ENCODE measurements around the gene TASP1. TPM values are rescaled to one million over a fixed set of nuclear protein-coding genes. Genes with fewer than 3 reads are reported as not detected.
"Not testable (repeated sequence)": the region's sequence is repeated elsewhere in the genome, so short reads cannot be mapped to it uniquely, and the experiment has no call there.

Gene TASP1
- total RNA-seq, 1 donor from 2014 or later = 7.7 TPM

DNA sequence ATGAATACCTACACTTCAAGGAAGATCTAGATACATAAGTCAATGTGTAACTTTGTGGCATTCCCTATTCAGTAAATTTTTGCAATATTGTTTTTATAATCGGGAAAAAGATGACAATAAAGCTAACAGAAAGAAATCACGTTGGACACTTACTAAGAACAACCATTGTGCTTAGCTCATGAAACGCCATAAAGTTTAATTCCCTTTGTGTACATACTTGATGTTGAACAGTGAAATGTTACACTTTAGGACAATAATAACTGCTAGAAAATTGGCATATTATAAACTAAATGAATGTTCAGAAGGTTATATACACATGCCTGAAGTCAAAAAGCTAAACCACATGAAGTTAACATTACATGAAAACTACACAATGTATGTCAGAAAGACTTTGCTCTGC, 153.2 kb downstream of the TASP1 start:
- no peak for DNase-seq (ENCODE audit: low read depth, low spot score)
- peaks cover 6% of the 10 kb centered on the region for H3K9me3 Mint-ChIP-seq
- no peaks in the 10 kb centered on the region for H3K4me1 Mint-ChIP-seq
- no peak overlapping the region for H3K27ac Mint-ChIP-seq (ENCODE audit: unreplicated experiment)
- no peaks in the 10 kb centered on the region for H3K27me3 Mint-ChIP-seq (ENCODE audit: low read depth)
- peaks cover 19% of the 10 kb centered on the region for H3K36me3 Mint-ChIP-seq (ENCODE audit: low read depth)
- no peak overlapping the region for H3K4me3 Mint-ChIP-seq
- TF ChIP-seq, protein P1, sequence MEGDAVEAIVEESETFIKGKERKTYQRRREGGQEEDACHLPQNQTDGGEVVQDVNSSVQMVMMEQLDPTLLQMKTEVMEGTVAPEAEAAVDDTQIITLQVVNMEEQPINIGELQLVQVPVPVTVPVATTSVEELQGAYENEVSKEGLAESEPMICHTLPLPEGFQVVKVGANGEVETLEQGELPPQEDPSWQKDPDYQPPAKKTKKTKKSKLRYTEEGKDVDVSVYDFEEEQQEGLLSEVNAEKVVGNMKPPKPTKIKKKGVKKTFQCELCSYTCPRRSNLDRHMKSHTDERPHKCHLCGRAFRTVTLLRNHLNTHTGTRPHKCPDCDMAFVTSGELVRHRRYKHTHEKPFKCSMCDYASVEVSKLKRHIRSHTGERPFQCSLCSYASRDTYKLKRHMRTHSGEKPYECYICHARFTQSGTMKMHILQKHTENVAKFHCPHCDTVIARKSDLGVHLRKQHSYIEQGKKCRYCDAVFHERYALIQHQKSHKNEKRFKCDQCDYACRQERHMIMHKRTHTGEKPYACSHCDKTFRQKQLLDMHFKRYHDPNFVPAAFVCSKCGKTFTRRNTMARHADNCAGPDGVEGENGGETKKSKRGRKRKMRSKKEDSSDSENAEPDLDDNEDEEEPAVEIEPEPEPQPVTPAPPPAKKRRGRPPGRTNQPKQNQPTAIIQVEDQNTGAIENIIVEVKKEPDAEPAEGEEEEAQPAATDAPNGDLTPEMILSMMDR (conservative IDR thresholded peaks at IDR 0.05) = no peak

DNA sequence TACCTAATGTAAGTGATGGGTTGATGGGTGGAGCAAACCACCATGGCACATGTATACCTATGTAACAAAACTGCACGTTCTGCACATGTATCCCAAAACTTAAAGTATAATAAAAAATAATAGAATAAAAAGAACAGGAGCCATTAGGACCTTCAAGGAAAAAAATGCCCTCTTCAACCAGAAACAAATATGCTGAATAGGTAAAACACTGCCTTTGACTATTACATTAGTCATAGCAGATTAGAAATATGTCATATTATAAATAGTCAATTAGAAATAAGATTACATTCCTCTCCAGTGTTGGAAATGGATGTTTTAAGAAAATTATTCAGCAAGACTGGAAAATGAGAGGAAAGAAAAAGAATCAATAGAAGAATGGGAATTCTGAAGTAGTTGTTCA, 153.7 kb downstream of the TASP1 start:
- not testable (repeated sequence) for H3K4me1 Mint-ChIP-seq; DNase-seq (ENCODE audit: low read depth, low spot score); H3K9me3 Mint-ChIP-seq; H3K27me3 Mint-ChIP-seq (ENCODE audit: low read depth); H3K4me3 Mint-ChIP-seq; H3K27ac Mint-ChIP-seq (ENCODE audit: unreplicated experiment)
- H3K36me3 Mint-ChIP-seq (ENCODE audit: low read depth) = peaks cover 20% of the 10 kb centered on the region

DNA sequence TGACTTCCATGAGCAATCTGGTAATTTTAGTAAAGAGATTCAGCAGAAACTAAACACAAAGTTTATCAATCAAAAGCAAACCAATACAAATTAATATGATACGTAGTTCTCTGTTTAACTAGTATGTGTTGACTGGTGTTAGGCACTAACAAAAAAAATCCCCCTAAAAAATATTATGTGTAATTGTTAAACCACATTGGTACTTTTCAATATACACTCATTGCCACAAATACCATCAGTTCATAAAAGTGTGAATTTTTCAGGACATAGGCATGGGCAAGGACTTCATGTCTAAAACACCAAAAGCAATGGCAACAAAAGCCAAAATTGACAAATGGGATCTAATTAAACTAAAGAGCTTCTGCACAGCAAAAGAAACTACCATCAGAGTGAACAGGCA, 155.3 kb downstream of the TASP1 start:
- not testable (repeated sequence) for H3K4me3 Mint-ChIP-seq; H3K4me1 Mint-ChIP-seq; H3K27me3 Mint-ChIP-seq (ENCODE audit: low read depth); H3K27ac Mint-ChIP-seq (ENCODE audit: unreplicated experiment); H3K9me3 Mint-ChIP-seq; DNase-seq (ENCODE audit: low read depth, low spot score)
- H3K36me3 Mint-ChIP-seq (ENCODE audit: low read depth) = peaks cover 23% of the 10 kb centered on the region

DNA sequence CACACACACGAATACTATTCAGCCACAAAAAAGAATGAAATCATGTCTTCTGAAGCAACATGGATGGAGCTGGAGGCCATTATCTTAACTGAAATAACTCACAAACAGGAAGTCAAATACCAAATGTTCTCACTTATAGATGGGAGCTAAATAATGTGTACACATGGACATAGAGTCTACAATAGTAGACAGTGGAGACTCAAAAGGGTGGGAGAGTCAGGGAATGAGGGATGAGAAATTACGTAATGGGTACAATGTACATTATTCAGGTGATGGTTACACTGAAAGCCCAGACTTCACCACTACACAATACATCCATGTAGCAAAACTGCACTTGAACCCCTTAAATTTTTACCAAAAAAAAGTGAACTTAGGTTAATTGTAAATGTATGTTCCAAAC, 160.4 kb downstream of the TASP1 start:
- no peaks in the 10 kb centered on the region for H3K4me1 Mint-ChIP-seq
- TF ChIP-seq, protein P1 (conservative IDR thresholded peaks at IDR 0.05) = no peak
- H3K27me3 Mint-ChIP-seq (ENCODE audit: low read depth) = no peaks in the 10 kb centered on the region
- H3K36me3 Mint-ChIP-seq (ENCODE audit: low read depth) = peaks cover 25% of the 10 kb centered on the region
- DNase-seq (ENCODE audit: low read depth, low spot score) = no peak
- no peak overlapping the region for H3K4me3 Mint-ChIP-seq
- H3K27ac Mint-ChIP-seq (ENCODE audit: unreplicated experiment) = no peak overlapping the region
- H3K9me3 Mint-ChIP-seq = peaks cover 12% of the 10 kb centered on the region

DNA sequence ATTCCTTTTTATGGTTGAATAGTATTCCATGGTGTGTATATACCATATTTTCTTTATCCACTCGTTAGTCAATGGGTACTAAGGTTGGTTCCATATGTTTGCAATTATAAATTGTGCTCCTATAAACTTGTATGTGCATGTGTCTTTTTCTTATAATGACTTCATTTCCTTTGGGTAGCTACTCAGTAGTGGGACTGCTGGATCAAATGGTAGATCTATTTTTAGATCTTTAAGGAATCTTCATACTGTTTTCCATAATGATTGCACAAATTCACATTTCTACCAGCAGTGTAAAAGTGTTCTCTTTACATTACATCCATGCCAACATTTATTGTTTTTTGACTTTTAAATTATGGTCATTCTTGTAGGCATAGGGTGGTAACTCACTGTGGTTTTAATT, 164.3 kb downstream of the TASP1 start:
- Mint-ChIP-seq H3K9me3 (peaks cover 11% of the 10 kb centered on the region), H3K4me1 (no peaks in the 10 kb centered on the region), H3K27me3 (ENCODE audit: low read depth) (no peaks in the 10 kb centered on the region), H3K4me3 (no peak overlapping the region), H3K27ac (ENCODE audit: unreplicated experiment) (no peak overlapping the region), H3K36me3 (ENCODE audit: low read depth) (peaks cover 27% of the 10 kb centered on the region)
- TF ChIP-seq, protein P1 (conservative IDR thresholded peaks at IDR 0.05) = no peak
- DNase-seq (ENCODE audit: low read depth, low spot score) = no peak

DNA sequence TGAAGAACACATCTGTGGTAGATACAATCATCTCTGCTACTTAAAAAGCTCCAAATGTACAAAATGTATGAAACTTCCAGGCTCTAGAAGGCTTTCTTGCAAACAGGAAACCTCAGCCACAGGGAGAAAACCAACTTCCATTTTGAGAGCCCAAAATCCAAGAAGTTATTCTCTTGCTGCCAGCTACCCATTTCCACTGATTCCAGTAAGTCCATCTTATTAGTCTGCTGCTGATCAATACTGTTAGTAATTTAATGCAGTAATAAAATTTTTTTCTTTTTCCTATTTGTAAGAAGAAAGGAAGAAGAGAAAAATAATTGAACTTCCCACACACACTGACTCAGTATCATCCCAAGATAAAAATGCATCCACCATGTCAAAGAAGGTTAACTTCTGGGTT, 169.5 kb downstream of the TASP1 start:
- no peaks in the 10 kb centered on the region for H3K4me1 Mint-ChIP-seq
- H3K4me3 Mint-ChIP-seq = no peak overlapping the region
- H3K27ac Mint-ChIP-seq (ENCODE audit: unreplicated experiment) = no peak overlapping the region
- peaks cover 28% of the 10 kb centered on the region for H3K36me3 Mint-ChIP-seq (ENCODE audit: low read depth)
- TF ChIP-seq, protein P1 (conservative IDR thresholded peaks at IDR 0.05) = no peak
- DNase-seq (ENCODE audit: low read depth, low spot score) = no peak
- no peaks in the 10 kb centered on the region for H3K27me3 Mint-ChIP-seq (ENCODE audit: low read depth)
- peaks cover 14% of the 10 kb centered on the region for H3K9me3 Mint-ChIP-seq

DNA sequence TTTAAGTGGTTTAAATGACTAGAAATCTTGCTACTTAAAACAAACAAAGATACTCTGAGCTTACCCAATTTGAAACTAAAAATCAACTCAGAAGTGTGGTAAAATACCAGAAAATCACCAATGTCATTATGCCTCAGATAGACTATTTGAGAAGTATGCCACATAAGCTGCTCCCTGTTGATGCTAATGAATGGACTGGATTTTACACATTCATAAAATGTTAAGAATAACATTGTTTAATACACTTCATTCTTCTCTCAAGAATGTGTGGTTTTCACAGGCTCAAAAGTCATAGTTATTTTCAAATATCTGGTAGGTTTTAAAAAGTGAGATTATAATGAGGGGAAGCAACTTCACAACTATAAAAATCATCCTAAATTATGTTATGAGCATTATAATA, 170.6 kb downstream of the TASP1 start:
- DNase-seq (ENCODE audit: low read depth, low spot score) = no peak
- Mint-ChIP-seq H3K4me1 (no peaks in the 10 kb centered on the region), H3K27ac (ENCODE audit: unreplicated experiment) (no peak overlapping the region), H3K4me3 (no peak overlapping the region), H3K27me3 (ENCODE audit: low read depth) (no peaks in the 10 kb centered on the region), H3K9me3 (peaks cover 11% of the 10 kb centered on the region), H3K36me3 (ENCODE audit: low read depth) (peaks cover 25% of the 10 kb centered on the region)
- TF ChIP-seq, protein P1 (conservative IDR thresholded peaks at IDR 0.05) = no peak
